Gastrocnemius medialis (tissue), 4 donors: ENCODE measurements around the gene KCNQ5.

Experiments used
- CTCF ChIP-seq, 5 experiments: fragments of 450-650 bp in 3 of 5; fragments of 200-600 bp in 2 of 5; sonication (generic) in 2 of 5; IDR thresholded peaks in 4 of 5; conservative IDR thresholded peaks in 1 of 5; 1 replicate in 4 of 5; 2 replicates in 1 of 5; pipeline ENCODE4 v1.5.1; 2016 to 2019; ENCODE audit warnings: antibody characterized with exemption in 5 of 5, mild to moderate bottlenecking in 3 of 5, moderate library complexity in 3 of 5
- POLR2A ChIP-seq, 2 donors: fragments of 450-650 bp; IDR thresholded peaks; one replicate each; pipeline ENCODE4 v1.6.1; 2017; ENCODE audit warnings: antibody characterized with exemption in 2 of 2, mild to moderate bottlenecking in 2 of 2, moderate library complexity in 2 of 2

DNA sequence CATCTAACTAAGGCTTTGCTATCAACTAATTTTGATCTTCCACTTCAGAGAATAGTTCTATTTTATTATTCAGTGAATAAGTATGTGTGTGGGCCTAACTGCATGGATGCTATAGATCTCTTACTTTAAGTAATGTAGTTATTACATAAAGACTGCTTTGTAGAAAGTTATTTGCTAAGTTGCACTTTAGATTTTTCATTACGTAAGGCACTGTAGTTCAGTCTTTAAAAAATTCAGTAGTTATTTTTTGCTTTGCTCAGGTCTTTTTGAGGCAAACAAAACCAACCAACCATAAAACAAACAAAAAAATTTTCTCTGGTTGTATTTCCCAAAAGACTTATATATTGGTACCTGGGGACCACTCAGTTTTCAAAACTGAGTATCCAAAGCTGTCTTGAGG, 53.0 kb downstream of the KCNQ5 start:
- TF ChIP-seq CTCF (IDR thresholded peaks at IDR 0.05 in 4 of 5, conservative IDR thresholded peaks at IDR 0.05 in 1 of 5): no peak
- TF ChIP-seq POLR2A (IDR thresholded peaks at IDR 0.05): no peak
